Activated CD8-positive, alpha-beta memory T cell treated with anti-CD3 and anti-CD28 coated beads, Interleukin-2, amount 50 U/mL, for 1 hour (primary cell): Measurements from ENCODE around the gene NKRF.
"Not testable (repeated sequence)": the region's sequence is repeated elsewhere in the genome, so short reads cannot be mapped to it uniquely, and the experiment has no call there.

Source experiments
- DNase-seq: peaks from one replicate; pipeline ENCODE4 v3.0.0-alpha.2; 2020; ENCODE audit errors: extremely low read depth

Gene NKRF

DNA sequence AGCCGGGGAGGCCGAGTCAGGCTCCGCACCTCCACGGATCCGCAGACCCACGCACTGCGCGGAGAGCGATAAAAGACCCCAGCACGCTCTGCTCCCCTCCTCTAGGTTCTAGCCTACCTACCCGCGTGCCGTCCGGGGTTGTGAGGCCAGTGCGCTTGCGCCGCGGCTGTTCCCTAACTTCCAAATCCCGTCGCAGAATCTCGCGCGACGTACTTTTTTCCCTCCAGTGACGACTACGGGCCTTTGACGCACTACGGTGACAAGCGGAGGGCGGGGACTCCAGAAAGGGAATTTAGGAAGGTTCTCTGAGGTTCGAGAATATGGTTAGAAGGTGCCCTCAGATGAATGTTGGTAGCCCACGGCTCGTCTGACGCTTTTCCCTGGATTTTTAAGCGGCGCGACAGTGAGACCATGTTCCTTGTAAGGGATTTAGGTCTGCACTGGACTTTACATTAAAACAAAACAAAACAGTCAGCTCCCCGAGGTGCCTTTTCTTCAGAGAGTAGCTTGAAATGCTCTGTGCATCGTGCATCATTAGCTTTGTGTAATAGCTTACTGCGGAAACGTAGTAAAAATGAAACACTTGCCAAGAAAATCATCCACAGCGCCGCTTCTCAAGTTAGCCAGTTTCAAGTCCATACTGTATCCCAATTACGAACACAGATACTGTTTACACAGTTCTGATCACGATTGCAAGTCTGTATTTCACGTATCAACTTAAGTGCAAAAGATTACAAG lies at the start of gene NKRF:
Gene NKRF, minus strand, starts transcription at position 145 of the 738 bp plus-strand sequence.
- peak; percentile 84 for DNase-seq

DNA sequence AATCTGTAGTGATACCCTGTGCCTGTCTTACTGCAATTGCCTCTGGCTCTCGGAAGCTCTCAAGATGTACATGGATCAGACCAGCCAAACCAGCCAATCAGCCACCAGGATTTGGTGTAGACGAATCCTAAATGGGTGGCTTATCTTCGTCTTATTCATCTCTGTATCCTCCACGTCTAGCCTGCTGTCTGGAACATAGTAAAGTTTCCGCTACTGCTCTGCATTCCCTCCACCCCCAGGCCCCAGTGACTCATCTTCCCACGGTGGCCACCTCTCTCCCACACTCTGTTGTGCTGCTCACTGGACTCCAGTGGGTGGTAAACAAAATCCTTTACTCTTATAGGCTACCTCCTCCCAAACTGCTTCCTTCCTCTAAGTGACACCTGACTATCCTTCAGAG lies 48.9 kb upstream of the NKRF start:
- DNase-seq, result peak; percentile 31

DNA sequence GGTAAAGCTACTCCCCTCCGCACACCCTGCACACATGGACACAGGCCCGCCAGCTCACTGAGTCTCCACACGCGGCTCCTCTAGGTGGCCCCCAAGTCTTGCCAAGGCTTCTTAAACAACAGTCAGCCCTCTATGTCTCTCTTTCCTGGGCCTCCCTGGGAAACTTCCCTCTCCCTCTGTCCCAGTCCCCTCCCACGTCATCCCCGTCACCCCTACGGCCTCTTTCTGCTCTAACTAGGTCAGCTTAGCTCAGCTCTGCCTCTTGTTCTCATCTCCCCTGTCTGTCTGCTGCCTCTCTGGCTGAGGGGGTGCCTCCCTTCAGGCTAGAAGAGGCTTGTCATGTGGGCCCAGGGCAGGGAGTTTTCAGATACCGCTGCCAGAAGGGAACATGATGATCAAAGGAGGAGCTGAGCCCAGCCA lies 47.9 kb upstream of the NKRF start:
- DNase-seq, result peak; percentile 10

DNA sequence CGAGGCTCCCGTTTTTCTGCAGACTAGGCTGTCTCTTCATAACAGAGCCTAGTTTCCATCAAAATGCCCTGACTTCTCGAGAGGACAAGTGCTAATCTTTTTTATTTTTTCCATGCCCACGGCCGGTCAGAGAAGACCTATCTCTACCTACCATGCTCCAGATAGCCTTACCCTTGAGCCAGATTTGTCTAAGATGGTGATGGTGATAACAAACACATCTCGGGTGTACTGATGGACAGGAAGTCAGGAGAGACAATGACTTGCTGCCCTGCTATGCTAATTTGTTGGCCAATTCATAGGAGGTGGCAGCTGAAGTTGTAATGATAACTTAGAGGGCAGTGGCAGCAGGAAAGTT lies 42.2 kb upstream of the NKRF start:
- no peak for DNase-seq

DNA sequence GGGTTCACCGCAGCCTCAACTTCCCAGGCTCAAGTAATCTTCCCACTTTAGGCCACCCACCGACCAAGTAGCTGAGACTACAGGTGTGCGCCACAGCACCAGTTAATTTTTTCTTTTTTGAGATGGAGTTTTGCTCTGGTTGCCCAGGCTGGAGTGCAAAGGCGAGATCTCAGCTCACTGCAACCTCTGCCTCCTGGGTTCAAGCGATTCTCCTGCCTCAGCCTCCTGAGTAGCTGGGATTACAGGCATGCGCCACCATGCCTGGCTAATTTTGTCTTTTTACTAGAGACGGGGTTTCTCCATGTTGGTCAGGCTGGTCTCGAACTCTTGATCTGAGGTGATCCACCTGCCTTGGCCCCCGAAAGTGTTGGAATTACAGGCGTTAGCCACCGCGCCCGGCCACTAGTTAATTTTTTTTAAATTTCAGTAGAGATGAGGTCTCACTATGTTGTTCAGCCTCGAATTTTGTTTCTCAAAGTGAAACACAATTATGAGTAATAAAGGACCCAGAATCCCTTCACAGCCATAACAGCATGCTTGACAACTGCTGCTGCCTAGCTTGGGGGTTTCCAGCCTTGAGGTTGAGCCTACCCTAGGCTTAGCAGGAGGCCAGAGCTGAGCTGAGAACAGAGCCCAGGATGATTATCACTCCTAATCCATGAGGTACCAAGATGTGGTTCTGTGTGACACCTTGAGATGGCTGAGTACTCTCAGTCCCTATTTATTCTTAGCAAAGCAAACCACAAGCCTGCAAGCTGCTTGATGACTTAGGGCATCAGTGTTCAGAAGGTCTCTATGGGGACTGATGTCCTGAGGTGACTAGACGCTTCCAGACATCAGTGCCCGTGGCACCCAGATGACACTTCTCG lies 41.6 kb upstream of the NKRF start:
- DNase-seq, result peak; percentile 29

DNA sequence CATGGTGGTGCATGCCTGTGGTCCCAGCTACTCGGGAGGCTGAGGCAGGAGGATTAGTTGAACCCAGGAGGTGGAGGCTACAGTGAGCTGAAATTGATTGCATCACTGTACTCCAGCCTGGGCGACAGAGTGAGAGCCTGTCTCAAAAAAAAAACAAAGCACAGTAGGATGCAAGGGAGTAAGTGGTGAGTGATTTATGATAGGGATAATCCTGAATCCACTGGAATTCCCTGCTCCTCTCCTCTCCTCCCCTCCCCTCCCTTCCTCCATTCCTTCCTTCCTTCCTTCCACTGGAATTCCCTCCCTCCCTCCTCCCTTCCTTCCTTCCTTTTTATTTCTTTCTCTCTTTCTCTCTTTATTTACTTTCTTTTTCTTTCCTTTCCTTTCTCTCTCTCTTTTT lies 40.9 kb upstream of the NKRF start:
- DNase-seq, result no peak

DNA sequence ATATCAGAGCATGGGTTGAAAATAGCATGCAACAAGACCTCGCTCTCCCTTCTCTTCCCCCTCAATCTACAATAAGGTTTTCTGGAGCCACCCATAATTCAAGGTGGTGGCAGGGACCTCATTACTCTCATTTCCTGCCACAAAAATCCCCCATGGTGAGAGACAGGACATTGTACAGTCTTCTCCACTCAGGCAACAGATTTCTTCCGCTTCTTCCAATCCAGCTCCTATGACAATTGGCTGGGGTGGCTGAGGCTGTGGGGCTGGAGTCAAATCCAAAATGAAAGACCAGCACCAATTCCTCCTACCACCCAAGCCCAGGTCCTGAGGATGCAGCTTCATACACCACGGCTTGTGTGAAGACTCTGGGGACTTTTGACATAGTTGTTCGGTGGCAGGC lies 40.3 kb upstream of the NKRF start:
- no peak for DNase-seq

DNA sequence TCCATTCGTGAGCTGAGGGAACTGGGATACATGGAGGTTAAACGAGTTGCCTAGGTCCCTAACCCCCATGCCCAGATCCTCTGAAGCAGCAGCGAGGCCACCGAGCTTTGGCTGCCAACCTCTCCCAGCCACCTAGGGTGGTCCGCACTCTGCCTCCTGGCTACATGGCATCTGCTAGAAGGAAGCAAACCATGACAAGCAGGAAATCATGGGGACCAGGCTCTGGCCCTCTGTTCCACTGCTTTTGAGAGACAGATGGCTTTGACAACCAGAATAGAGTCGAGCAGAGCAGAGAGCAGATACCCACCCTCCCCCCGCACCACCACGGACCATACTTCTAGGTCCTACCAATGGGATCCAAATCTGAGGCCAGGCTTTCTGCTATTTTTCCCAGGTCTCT lies 37.5 kb upstream of the NKRF start:
- DNase-seq, result no peak

DNA sequence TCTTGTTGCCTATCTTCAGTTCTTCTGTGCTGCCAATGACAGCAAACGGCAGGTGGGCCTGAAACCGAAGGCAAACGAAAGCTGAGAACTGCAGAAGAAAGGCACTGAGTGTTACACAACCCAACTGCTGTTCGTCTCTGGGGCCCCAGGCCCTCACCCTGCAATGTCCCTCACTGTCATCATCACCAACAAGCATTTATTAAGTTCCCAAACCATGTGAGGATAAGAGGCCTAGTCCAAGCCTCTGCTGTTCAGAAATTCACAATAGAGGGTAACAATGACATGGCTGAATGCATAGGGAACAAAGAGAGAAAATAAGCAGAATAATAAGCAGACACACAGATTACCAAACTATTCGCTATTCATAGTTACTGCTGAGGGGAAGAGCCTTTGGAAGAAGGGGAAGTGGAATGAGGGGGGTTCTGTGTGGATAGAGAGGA lies 34.5 kb upstream of the NKRF start:
- DNase-seq, result no peak

DNA sequence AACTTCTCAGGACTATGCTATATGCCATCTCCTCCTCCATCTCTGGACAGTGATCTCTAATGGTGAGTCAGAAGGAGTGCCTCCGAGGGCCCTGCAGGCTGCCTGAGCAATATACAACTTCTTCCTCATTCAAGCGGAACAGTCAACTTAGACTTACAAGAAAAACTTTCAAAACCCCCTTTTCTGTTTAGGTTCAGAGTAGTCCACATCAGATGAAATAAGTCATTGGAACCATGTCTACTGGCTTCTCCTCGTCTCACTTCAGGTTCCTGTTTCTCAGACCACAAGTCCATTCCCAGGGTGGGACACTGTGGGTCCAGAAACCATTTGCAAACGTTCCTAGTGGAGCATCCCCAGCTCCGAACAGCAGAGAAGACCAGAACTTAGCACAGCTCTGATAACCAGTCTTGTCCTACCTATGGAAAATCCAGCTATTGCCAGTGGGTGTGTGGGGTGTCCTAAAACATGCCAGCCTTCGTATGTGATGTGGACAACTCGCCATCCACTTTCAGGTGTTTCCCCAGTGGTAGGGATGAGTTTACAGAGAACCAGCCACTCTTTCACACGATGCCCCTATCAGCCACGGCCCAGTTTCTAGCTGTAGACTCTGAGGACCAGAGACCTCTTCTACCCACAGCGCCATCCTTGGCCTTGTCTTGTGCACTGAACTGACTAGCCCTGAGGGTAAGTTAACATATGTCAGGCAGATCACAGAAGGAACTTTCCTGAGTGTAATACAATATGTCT lies 32.7 kb upstream of the NKRF start:
- no peak for DNase-seq

DNA sequence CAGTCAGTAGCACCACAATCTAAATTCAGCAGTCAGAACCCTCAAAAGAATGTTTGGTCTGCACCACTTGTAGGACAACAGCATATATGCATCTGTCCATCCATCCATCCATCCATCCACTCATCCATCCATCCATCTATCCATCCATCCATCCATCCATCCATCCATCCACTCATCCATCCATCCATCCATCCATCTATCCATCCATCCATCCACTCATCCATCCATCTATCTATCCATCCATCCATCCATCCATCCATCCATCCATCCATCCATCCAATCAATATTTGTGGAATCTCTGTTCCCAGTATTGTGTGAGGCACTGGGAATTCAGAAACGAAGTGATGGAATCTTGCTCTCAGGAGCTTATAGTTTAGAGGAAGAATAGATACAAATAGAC lies 31.2 kb upstream of the NKRF start:
- not testable (repeated sequence) for DNase-seq

DNA sequence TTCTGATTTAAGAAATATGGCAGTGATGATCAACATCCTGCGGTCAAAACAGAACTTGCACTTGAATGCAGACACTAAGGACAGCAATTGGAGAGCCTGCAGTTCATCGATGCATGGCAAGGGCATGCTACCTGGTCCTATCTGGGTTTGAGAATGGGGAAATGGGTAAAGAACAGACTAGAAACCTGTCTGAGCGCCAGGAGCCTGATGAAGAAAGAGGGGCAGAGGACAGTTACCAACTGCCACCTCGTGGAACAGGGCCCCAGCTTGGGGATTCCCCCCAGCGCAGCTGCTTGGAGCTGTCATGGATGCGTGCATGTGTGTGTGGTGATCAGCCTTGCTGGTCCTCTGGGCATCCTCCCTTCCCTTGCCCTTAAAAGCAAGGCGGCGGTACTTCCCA lies 30.2 kb upstream of the NKRF start:
- no peak for DNase-seq

DNA sequence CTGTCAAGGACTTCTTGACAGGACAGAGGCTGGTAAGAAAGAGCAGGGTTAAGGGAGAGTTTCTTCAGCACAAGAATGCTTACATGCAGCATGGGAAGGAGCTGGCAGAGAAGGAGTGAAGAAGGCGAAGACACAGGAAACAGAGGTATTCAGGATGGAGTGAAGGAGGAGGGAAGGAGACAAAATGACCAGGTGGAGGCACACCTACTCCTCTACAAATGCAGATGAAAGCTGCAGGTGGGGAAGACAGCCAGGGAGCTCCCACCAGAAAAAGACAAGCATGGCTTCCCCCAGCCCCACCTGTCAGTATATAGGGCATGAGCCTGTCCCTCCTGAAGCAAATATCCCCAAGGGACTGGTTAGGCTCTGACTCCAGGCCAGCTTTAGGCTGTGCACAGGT lies 29.6 kb upstream of the NKRF start:
- no peak for DNase-seq

DNA sequence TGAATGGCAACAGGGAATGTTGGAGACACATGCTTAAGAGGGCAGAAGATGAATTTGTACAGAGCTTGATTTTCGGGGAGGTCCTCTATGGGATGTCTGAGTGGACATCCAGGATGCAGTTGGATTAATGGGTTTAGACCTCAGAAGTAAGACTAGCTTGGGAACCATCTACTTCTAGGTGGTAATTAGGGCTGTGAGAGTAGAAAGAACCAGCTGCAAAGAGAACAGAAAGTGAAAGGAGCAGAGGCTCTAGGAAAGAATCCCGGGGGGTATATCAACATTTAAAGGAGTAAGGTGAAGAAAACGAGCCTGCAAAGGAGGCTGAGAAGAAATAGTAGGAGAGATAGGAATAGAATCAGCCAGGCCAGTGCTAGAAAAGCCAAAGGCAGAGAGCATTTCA lies 29.0 kb upstream of the NKRF start:
- DNase-seq, result no peak

DNA sequence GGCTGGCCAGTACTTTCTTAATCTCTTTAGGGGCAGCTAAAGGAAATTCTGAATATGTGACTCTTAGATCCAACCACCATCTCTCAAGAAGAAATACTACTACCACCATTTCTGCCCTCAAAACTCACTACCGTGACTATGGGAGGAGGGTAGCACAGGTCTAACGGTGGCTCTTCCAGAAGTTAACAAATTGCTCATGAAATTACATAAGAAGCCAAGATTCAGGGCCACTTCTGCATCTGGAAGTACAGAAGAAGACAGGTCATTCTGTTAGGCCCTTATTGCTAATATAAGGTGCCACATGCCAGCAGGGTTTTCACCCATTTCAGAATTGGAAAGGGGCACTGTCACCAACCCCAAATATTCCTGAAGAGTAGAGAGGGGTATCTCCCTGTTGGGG lies 19.6 kb upstream of the NKRF start:
- DNase-seq, result no peak

DNA sequence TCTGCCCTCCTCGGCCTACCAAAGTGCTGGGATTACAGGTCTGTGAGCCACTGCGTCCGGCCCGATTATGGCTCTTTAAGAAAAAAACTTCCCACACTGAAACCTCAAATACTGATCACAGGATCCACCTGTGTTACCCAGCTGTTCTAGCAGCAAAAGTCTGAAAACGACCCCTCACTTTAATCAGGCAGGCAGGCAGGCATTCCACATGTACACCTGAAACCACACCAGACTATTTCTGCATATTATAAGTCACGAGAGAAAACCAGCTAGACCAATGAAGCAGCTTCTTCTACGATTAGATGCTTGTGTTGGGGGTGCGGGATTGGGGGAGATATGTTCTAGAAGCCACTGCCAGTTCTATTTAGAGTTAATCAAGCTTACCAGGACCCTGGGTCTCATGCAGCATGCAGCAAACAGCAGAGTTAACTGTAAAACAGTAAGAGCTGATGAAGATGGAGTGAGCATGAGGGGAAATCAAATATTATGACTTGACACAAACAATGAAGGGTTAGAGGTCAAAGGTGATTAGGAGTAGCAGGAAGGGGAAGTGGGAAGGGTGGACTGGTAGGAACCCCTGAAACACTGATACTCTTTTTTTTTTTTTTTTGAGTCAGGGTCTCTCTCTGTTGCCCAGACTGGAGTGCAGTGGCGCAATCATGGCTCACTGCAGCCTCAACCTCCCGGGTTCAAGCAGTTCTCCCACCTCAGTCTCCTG lies 18.9 kb upstream of the NKRF start:
- no peak for DNase-seq

DNA sequence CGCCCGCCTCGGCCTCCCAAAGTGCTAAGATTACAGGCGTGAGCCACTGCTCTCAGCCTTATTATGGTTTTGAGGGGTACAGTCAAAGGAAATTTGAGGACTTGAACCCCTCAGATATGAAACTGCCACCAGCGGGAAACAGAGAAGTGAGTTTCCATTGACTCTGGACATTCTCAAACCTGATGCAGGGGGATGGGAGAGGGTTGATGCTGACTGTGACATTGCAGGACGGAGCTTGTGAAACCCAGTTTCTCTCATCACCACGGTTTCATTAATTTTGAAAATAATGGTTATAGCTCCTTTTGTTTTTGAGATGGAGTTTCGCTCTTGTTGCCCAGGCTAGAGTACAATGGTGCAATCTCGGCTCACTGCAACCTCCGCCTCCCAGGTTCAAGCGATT lies 18.2 kb upstream of the NKRF start:
- no peak for DNase-seq

DNA sequence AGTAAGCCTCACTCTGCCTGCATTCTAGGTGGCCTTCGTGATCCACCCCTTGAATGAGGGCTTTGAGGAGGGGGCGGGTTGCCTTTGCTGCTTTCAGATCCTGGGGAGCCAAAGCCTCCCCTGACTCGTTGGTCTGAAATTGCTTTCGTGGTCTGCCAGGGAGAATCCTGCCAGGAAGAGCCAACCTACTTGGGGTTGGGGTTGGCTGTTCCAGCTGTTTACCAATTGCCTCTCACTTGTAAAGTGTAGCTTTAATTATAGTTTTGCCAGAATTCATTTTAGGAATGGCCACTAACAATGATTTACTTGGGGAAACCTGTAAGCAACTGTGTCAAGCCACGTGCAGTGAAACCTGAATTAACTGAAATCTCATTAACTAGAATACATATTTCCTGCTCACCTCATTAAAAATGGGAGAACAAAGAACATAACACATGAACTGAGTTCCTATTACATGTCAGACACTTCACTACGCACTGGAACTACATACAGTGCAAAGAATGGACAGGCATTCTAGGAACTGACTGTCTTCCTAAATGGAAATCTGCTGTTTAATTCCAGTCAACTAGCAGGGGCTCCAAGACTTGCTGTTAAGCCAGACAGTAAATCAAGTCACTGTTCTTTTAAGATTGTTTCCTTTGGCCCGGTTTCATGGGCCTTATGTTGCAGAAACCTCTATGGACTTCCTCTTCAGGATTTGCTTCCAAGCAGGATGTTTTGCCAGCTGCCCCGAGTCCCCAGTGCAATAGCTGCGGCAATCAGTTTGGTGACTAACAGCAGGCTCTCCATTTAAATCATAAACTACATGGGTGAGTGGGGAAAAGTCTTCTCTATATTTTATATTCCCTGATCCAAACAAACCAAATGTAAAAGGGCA lies 16.4 kb upstream of the NKRF start:
- no peak for DNase-seq

DNA sequence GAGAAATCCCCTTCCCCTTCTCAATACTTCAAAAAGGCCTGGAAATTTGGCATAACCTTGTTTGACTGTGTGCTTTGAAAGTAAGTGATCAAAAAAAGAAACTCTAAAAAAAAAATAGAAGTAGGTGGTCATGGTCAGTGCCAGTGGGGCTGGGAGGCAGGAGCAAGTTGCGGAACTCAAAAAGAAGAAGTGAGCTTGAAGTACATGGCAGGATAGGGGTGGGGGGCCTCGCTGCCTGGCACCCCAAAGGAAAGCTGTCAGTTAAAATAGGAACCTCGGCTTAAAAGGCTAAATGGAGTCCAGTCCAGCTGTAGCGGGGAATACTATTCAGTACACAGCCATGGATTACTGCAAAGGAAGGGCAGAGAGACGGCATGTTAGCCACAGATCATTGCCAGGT lies 12.2 kb upstream of the NKRF start:
- DNase-seq, result no peak

DNA sequence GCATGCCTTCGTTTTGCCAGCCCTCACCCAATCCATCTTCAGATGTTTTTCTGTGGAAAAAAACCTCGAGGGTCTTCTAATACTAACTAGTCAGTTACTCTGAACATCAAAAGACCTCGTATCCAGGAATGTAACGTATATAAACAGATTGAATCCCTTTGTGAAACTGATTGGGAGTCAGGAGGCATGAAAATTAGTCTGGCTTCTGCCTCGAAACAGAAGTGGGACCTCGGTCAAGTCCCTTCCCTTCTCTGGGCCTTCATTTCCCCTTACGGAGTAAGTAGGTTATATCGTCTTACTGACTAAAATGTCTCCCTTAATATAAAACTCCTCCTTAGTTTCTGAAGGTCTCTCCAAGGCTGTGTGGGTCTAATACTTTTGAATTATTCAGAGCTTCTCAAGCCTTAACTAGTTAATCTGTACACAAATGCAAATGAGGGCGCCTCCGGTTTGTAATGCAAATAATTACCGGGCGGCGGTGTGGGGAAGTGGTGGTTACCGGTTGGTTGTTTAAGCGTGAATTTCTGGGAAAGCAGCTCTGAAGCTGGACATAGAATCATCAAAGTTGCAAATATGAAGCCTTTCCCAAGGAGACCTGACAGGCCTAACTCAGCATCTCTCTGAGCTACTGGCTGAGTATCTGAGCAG lies 11.4 kb upstream of the NKRF start:
- no peak for DNase-seq
